ENCODE measurements around the gene C19orf67.

The C19orf67 gene

DNA sequence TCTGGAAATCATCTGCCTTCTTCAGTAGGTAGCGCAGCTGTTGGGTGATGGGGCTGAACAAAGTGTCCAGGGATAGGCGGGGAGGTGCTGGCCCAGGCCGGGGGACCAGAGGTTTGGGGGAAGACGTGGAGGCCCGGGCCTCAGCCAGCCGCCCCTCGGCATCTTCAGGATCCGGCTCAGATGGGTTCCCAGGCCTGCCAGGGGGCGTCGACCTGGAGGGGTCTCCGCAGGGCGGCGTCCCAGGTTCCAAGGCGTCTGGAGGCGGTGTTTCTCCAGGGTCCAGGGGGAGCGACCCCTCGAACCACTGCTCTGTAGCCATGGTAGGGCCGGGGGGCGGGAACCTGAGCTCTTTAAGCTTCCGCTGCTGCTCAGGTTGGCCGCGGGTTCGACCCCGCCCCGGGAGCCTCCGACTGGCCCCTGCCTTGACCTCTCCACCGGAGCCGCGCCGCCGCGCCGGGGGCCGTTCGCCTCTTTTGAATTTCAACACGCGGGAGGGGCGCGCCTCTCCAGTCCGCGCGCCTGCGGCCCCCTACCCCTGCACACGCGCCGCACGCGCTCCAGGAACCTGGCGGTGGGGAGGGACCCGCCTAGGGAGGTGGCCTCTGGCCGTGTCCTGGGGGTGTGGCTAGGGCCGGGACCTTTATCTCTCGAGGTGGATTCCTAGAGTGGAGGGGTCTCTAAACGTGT is at the start of gene C19orf67:
C19orf67 (minus strand) TSS at position 475 of the 687 bp plus-strand sequence; CDS start at position 319, 156 bp downstream.
- no peak for DNase-seq

DNA sequence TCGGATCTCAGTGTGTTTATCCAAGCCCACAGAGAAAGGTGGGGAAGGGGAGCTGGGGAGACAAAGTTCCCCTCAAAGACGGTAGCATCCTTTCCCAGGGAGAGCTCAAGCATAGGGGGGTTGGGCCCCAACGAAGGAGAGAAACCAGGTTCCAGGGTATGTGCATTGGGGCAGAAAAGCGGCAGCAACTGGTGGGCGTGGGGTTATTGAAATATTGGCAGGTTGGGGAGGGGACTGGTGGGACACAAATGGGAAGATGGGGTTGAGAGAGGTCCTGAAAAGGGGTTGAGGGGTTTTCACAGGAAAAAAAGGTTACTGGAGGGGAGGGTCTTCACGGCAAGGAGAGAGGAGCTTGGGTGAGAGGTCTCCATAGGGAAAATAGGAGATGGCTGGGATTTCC is 49.8 kb upstream of the C19orf67 start:
- DNase-seq, result no peak

DNA sequence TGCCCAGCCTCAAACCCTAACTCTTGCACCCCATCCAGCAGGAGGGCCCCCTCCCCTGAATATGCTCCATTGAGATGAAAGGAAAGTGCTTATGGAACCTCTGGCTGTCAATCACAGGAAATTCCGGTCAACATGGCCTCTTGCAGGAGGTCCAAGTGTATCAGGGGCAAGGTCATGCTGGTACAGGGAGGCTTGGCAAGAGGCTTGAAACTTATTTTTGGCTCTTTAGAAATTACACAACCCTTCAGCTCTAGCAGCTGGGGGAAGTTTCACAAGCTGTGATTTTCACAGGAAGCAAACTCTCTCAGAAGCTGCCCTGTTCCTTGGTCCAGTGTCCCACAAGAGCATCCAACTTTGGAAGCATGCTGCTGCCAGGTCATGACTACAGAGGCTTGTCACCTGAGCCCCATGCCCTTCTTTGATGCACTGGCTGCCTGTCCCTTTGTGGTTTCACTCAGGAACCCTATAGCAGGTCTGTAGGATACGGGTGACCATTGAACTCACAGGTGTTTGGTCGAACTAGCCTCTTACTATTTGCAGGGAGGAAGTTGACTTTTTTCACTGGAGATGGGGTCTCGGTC is 42.4 kb upstream of the C19orf67 start:
- peak in 1 of 51 donors; percentile 15 for DNase-seq

DNA sequence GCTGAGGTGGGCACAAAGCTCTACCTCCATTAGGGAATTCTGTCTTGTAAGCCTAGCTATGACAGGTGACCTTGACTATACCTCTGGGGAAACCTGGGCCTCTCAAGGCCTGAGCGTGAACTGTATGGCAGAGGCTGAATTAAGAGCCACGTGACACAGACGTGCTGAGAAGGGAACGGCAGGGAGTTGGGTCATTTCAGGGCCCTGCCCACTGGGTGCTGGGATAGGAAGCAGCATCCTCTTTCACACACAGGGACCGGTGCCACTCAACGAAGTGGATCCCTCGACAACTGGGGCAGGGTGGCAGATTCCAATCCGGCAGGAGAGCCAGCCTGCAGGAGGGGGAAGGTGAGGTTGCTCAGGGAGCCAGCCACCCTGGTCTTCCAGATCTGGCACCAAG is 41.6 kb upstream of the C19orf67 start:
- DNase-seq, result no peak

DNA sequence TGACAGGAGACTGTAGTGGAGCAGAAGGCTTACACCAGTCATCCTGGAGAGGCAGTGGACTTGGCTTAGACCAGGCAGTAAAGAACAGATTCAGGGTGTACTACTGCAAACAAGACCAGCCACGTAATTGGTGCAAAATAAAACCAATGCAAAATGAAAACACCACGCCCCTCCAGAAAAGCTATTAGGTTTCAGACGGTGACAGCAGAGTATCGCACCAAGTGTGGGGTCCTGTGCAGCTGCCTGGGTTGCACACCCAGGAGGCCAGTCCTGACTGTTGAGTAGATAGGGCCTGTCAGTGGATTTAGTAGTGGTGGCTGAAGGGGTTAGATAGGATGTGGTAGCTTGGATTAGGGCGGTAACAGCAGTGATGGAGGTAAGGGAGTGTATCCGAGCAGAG is 37.3 kb upstream of the C19orf67 start:
- DNase-seq, result no peak

DNA sequence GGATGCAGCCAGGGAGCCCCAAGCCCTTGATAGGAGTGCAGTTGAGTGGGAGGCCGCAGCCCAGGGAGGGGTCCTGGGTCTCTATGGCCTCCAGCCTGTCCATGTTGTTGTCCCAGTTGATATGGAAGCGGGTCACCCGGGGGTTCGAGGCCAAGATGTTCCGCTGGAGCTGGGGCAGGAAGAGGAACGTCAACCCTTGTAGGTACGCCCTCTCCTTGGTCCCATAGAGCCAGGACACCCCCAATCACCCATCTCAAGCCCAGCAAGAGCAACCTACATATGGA is 34.9 kb upstream of the C19orf67 start:
- no peak for DNase-seq

DNA sequence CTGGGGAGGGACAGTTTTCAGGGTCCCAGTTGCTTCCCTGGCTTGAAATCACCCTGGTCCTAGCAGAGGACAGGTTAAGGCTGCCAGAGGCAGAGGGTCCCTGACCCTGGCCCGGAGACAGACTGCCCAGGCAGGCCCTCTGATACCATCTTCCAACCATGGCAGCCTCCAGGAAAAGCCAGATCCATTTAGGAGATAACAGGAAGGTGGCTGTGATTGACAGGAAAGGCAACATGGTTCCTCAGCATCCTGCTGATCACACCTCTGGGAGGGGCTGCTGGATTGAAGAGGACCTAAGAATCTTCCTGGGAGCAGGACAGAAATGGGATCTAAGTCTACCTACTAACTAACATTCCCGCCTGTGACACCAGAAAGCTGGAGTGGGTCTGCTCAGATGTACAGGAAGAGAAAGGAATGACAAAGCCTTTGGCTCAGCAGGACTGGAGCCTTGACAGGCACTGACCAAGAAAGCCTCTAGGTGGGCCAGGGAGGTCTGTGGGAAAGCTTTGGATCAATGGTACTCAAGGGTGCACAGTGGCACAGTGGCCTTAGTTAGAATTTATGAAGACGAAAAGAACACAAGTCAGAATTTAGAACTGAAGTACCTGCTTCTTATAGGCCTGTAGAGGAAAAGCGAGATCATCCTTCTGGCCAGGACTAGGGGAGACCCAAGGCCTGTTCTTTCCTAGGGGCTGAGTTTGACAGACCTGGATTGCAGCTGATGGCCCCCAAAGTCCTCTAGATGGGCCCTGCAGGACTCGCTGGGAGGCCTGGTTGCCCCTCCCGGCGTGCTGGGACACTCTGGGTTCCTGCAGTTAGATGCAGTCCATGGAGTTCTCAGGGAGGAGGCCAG is 34.3 kb upstream of the C19orf67 start:
- no peak for DNase-seq

DNA sequence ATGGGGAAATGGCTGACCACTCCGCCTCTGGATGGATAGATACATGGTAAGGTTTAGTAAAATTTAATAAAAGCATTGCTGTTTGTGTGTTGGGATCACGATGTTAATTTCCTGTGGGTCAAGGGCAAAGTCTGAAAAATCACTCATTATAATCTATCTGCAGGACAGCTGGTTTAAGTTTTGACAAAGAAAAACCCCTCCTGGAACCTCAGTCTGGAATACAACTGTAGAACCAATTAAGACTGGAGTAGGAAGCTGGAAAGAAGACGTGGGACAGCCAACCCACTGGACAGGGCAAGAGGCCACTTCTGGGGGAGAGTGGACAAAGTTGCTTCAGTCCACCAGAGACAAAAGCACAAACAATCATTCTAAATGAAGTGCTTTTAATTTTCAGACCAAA is 33.6 kb upstream of the C19orf67 start:
- DNase-seq, result no peak

DNA sequence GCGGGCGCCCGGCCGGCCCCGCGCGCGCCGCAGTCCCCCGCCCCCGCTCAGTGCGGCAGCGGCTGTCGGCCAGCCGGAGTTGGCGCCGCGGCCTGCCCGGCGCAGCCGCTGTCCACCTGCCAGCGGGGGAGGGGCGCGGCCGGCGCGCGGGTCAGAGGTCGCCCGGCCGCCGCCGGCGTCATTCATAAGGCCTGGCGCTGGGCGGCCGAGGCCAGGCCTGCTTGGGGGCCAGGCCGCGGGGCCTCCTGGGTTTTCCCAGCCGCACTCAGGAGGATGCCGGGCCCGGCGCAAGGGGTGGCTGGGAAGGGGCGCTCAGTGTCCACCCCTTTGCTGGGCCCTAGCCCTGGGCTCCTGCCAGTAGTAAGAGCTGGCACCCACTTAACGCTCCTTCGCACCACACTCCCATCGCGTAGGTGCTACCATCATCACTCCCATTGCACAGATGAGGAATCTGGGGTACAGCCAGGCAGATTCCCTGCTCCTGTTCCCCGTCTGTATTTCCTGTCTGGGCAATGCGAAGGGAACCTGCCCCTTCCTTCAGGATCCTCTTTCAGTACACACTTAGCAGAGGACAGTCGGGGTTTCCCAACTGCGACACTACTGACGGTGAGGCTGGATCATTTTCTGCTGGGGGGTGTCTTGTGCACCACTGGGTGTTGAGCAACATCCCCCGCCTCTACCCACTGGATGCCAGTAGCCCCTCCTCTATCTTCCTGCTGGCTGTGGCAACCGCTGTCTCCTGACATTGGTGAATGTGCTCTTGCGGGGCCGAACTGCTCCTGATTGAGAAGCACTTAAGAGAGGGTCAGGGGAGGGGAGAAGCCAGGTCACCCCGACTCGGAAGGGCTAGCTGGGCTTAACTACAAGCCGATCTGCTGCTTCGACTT is 32.8 kb upstream of the C19orf67 start:
- DNase-seq, result peak in 49 of 51 donors; percentile 44 to 94 (median 81)

DNA sequence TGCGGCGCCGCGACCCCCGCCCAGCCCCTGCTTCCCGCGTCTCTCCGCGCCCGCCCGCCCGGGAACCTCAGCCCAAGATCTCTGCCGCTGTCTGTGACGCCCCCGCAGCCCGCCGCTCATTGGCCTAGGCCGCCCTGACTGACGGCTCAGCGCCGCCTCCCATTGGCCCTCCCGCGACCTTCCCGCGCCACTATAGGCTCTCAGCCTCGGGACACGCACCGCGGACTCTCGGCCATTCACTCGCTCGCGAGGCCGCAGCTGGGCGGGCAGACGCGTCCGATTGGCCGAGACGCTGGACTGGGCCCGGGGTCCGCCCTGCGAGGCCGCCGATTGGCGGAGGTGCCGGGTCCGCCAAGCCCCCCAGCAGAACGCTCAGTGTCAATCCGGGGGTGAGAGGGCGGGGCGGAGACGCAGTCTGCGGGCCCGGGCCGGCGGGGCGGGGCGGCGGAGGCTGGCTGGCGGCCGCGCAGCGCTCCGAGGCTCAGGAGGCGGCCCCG is 32.1 kb upstream of the C19orf67 start, which contains the start of gene PRKACA:
PRKACA (minus strand) TSS at position 95 of the 497 bp plus-strand sequence. CDS start 215 bp downstream, outside the sequence.
- peak; percentile 83 to 100 (median 99) for DNase-seq

DNA sequence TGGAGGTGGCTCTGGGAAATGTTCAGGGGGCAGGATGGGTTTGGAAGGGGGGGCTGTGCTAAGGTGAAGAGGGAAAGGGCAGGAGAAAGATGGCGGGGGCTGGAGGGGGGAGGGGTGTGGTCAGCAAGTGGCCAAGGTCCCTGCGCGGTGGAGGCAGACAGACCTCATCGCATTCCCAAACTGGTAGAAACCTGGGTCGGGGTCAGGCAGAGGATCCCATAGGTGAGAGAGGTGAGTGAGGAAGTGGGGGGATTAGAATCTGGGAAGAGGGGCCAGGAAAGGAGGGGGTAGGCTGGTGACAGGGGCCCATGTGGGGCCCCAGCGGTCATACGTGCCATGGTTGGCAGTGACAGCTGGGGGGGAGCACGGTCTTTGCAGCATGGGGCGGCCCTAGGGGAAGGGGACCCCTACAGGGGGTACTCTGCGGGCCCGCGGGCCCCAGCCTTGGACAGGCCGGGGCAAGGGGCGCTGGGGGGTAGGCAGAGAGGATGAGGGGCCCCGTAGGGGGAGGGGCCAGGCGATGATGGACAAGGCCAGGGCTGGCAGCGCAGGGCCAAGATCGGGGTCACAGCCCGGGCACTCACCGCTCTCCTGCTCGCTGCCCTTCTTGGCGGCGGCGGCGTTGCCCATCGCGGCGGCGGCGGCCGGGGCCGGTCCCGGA is 31.5 kb upstream of the C19orf67 start:
- DNase-seq, result peak in 28 of 51 donors; percentile 7 to 54 (median 35)

DNA sequence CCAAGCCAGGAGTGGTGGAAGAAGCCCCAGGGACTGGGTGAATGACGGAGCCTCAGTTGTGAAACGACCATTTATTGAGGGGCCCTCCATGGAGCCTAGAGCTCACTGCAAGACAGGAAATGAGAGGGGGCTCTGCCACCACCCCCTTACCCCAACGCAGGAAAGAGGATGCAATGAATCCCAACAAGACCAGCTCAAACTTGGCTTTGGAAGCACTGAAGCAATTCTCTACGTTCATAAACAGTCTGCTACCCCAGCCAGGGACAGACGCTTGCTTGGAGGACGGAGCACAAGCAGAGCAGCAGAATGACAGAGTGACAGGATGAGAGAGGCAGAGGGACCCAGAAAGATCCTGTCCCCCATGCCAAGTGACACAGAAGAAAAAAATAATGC is 30.9 kb upstream of the C19orf67 start:
- DNase-seq, result peak in 1 of 51 donors; percentile 44

DNA sequence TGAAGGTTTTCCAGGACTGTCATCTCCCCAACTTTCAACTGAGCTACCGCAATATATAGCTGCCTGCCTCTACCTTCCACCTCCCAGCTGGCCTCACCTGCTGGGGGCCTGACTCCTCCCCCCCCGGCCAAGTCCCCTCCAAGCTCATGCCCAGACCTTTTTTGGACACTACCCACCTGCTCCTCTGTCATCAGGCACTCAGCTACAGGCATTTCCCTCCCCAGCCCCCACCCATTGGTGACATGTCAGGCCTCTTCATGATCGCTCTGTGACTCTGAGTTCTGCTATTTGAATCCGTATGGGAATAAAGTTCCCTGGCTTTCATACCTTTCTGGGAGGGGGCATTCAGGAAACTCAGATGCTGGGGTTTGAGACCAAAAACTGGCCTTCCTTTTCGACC is 30.2 kb upstream of the C19orf67 start:
- no peak for DNase-seq

DNA sequence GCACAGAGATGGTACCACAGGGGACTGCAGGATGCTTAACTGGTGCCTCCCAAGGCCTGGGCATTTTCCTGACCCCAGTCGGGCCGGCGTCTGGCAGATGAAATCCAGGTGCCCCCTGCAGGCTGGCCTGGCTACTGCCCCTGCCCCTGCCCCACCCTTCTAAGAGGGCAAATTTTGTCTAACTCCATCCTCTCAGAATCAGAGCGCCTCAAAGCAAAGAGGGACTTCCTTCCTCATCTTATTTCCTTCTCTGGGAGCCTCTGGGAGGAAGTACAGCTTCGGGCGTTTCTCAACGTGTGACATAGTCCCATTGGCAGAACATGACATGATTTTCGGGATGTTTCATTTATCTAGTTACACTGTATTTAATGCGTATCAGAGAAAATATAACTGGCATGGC is 29.3 kb upstream of the C19orf67 start:
- DNase-seq, result peak in 19 of 51 donors; percentile 5 to 42 (median 20)

DNA sequence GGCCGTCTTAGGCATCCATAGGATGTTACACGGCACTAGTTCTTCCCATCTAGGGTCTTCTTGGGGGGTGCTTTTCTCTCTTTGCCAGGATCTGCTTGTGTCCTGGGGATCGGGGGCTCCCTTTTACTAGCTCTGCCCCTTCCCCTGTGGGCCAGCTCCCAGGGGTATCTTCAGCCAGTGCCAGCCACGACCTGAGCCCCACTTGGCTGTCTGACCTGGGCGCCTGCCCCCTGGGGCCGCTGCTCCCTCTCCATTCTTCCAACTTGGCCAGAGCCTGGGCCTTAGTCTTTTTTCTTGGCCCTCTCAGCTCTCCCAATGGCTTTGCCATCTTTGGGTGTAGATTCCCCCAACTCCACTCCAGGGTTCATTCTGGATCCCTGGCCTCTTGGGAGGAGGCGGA is 28.9 kb upstream of the C19orf67 start:
- DNase-seq, result no peak

DNA sequence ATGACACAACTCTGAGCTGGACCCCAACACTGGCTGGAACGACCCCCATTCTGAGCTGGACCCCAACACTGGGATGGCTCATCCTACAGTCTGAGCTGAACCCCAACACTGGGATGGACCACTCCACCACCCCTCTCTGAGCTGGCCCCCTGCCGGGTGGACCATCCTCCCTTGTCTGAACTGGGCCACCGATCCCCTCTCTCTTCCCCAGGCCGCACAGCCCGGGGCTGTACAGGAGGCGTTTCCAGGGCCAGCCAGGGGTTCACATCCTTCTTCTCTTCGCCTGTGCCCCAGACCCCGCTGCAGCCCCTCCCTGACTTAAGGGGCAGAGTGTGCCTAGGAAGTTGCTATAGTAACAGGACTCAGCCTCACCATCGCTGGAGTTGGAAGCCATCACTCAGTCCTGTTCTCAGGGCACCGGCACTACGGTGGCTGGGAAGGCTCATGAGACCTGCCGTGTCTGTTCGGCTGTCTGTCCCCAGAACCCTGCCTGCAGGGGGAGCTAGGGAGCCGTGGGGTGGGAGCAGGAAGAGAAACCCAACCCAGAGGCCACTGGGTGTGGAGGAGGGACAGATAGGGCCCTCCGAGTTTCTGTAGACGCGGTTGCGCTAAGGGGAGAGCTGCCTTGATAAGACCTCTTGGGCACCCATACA is 28.3 kb upstream of the C19orf67 start:
- DNase-seq, result peak in 9 of 51 donors; percentile 6 to 34 (median 16)

DNA sequence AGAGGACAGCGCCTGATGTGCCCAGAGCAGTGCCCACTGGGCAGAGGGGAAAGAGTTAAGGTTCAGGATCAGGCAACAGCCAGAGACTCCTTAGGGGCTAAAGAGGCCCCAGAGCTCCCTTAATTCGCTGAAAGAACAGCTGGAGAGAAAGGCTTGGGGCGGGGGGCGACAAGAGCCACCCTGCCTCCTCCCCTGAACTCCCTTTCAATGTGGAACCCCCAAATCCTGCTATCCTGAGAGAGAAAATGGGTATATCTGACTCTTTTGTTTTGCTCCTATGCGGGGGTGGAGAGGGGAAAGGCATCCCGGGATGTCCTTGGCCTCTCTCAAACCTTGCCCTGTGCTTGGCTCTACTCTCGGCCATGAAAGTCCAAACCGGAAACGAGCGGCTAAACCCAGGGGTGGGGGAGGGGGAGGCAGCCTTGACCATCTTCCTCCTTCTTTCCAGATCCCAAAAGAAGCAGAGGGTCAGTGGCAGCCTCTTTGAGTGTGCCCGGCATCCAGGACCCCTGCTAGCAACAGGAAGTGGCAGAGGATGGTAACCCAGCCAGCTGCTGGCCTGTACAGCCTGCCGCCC is 27.3 kb upstream of the C19orf67 start:
- peak in 5 of 51 donors; percentile 6 to 13 (median 11) for DNase-seq

DNA sequence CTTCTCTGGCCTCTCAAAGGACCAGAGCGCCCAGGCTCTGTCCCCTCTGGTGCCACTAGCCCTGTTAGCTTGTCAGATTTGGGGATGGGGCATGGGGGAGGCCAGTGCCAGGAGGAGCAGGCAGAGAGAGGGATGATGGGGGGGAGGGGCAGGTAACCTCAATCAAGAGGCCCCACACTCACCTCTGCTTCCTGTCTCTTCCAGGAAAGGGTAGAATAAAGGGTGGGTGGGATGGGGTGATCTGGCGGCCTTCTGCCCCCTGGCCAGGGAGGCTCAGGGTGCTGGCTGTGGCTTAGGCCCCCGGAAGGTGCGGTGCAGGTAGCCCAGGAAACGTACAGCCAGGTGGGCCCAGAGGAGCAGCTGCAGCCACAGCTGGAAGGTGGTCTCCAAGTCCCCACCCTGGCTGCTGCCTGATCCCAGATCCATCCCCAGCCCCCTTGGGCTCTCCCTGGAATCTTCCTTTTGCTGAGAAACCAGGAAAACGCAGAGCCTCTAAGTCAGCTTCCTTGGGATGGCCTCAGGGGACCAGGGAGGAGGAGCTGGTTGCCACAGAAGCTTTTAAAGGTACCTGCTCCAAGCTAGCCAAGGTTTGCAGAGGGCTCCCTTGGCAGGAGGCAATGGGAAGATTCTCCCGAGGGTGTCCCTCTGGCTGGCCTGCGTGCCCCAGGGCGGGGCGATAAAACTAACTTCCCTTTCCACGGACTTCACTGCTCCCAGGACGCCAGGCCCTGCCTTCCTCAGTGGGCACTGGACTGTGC is 26.6 kb upstream of the C19orf67 start:
- DNase-seq, result peak in 1 of 51 donors; percentile 9

DNA sequence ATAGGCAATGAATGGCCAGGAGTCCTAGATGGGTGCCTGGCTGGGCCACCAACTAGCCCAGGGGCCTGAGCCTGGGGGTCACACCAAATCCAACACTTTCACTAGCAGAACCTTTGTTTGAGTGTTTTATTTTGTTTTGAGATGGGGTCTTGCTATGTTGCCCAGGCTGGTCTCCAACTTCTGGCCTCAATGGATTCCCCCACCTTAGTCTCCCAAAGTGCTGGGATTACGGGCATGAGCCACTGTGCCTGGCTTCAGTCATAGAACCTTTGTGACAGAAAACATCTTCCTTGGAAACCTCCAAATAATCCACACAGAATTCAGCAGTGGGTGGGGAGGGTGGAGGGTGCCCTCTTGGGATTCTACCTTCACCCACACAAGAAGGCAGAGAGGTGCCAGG is 25.9 kb upstream of the C19orf67 start:
- DNase-seq, result no peak

All from hypothalamus (tissue), 51 donors.